ENCODE data around the gene RELL1. TPM values are rescaled to one million over a fixed set of nuclear protein-coding genes. Genes with fewer than 3 reads are reported as not detected.

The RELL1 gene
- total RNA-seq, 1 experiment from 2014 or later = 18.2 TPM

GRCh38 chr4:37656649-37657048 lies 29.5 kb downstream of the RELL1 start:
- TF ChIP-seq CTCF (IDR thresholded peaks at IDR 0.05; ENCODE audit: unreplicated experiment) = no peak
- peaks cover 8% of the 10 kb centered on the region for H3K4me1 Mint-ChIP-seq (ENCODE audit: low read depth, unreplicated experiment)
- no peak overlapping the region for H3K27ac Mint-ChIP-seq (ENCODE audit: unreplicated experiment)
- intact Hi-C loops (cut with micrococcal nuclease; ENCODE audit: unreplicated experiment) = no loop called here
- CTCF ChIA-PET = no interaction called here
- no peak for DNase-seq
- BruUV-seq (replicated peaks) = no TSS peak
- H3K27me3 Mint-ChIP-seq (ENCODE audit: unreplicated experiment) = no peaks in the 10 kb centered on the region
- H3K36me3 Mint-ChIP-seq (ENCODE audit: insufficient read depth, unreplicated experiment) = no peaks in the 10 kb centered on the region
- H3K9me3 Mint-ChIP-seq (ENCODE audit: low read depth, unreplicated experiment) = peaks cover 4% of the 10 kb centered on the region
- no peak overlapping the region for H3K4me3 Mint-ChIP-seq (ENCODE audit: low read depth, unreplicated experiment)

GRCh38 chr4:37653601-37654000 lies 32.6 kb downstream of the RELL1 start:
- CTCF ChIA-PET = interaction anchor here (0.6 kb wide), 1 partner anchor 110 kb away, joined by 3 read pairs; no protein-coding TSS in a partner anchor
- intact Hi-C loops (cut with micrococcal nuclease; ENCODE audit: unreplicated experiment) = no loop called here
- no peak for DNase-seq
- H3K27ac Mint-ChIP-seq (ENCODE audit: unreplicated experiment) = no peak overlapping the region
- peaks cover 4% of the 10 kb centered on the region for H3K9me3 Mint-ChIP-seq (ENCODE audit: low read depth, unreplicated experiment)
- no TSS peak for BruUV-seq (replicated peaks)
- H3K27me3 Mint-ChIP-seq (ENCODE audit: unreplicated experiment) = no peaks in the 10 kb centered on the region
- H3K4me3 Mint-ChIP-seq (ENCODE audit: low read depth, unreplicated experiment) = no peak overlapping the region
- peaks cover 23% of the 10 kb centered on the region for H3K4me1 Mint-ChIP-seq (ENCODE audit: low read depth, unreplicated experiment)
- H3K36me3 Mint-ChIP-seq (ENCODE audit: insufficient read depth, unreplicated experiment) = no peaks in the 10 kb centered on the region
- no peak for TF ChIP-seq CTCF (IDR thresholded peaks at IDR 0.05; ENCODE audit: unreplicated experiment)

- CTCF ChIA-PET = interaction anchor here (0.8 kb wide), 1 partner anchor 14 kb away, joined by 3 read pairs; no protein-coding TSS in a partner anchor
These were observed 33.2 kb downstream of the RELL1 start for GRCh38 chr4:37652747-37653527.

GRCh38 chr4:37651781-37652377 lies 34.3 kb downstream of the RELL1 start:
- Mint-ChIP-seq H3K36me3 (ENCODE audit: insufficient read depth, unreplicated experiment) (no peaks in the 10 kb centered on the region), H3K27me3 (ENCODE audit: unreplicated experiment) (no peaks in the 10 kb centered on the region), H3K4me3 (ENCODE audit: low read depth, unreplicated experiment) (no peak overlapping the region), H3K27ac (ENCODE audit: unreplicated experiment) (no peak overlapping the region), H3K4me1 (ENCODE audit: low read depth, unreplicated experiment) (peaks cover 24% of the 10 kb centered on the region), H3K9me3 (ENCODE audit: low read depth, unreplicated experiment) (peaks cover 4% of the 10 kb centered on the region)
- CTCF ChIA-PET = interaction anchor here (0.8 kb wide), 1 partner anchor 15 kb away, joined by 3 read pairs; no protein-coding TSS in a partner anchor
- no TSS peak for BruUV-seq (replicated peaks)
- TF ChIP-seq CTCF (IDR thresholded peaks at IDR 0.05; ENCODE audit: unreplicated experiment) = no peak
- intact Hi-C loops (cut with micrococcal nuclease; ENCODE audit: unreplicated experiment) = no loop called here
- no peak for DNase-seq

More at GRCh38 chr4:37652747-37653527, 33.2 kb downstream of the RELL1 start:
- Mint-ChIP-seq H3K4me1 (ENCODE audit: low read depth, unreplicated experiment) (peaks cover 24% of the 10 kb centered on the region), H3K4me3 (ENCODE audit: low read depth, unreplicated experiment) (no peak overlapping the region), H3K36me3 (ENCODE audit: insufficient read depth, unreplicated experiment) (no peaks in the 10 kb centered on the region), H3K27ac (ENCODE audit: unreplicated experiment) (no peak overlapping the region), H3K27me3 (ENCODE audit: unreplicated experiment) (no peaks in the 10 kb centered on the region), H3K9me3 (ENCODE audit: low read depth, unreplicated experiment) (peaks cover 4% of the 10 kb centered on the region)
- intact Hi-C loops (cut with micrococcal nuclease; ENCODE audit: unreplicated experiment) = no loop called here
- no peak for DNase-seq
- BruUV-seq (replicated peaks) = no TSS peak
- TF ChIP-seq CTCF (IDR thresholded peaks at IDR 0.05; ENCODE audit: unreplicated experiment) = no peak
